ENCODE measurements around the gene RUNX1.

RUNX1 gene

DNA sequence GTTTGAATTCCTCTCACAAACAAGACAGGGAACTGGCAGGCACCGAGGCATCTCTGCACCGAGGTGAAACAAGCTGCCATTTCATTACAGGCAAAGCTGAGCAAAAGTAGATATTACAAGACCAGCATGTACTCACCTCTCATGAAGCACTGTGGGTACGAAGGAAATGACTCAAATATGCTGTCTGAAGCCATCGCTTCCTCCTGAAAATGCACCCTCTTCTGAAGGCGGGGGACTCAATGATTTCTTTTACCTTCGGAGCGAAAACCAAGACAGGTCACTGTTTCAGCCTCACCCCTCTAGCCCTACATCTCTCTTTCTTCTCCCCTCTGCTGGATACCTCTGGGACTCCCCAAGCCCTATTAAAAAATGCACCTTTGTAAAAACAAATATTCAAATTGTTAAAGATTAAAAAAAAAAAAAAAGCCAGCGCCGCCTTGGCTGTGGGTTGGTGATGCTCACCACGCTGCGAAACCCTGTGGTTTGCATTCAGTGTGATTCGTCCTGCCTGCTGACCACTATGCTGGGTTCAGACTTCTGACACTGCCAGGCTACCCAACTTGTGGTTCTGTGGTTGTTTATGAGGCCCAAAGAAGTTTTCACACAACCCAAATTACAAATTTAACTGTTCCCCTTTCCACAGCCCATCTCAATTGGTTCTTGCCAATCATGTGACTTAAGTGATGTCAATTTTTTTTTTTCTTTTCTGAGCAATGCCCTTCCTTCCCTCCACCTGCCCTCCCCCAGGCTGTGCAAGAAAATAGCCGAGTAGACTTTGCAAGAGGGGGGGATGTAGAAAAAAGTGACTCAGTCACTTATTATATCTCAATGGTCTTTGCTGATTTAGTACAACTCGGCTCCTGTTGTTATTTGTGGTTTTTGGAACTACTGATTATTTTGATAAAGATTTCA, at the start of gene RUNX1:
Gene RUNX1, minus strand, starts transcription at position 597 of the 912 bp plus-strand sequence.
- no peak for DNase-seq (ENCODE audit: low read depth, low spot score)

- DNase-seq (ENCODE audit: low read depth, low spot score), result no peak
Measured at GRCh38 chr21:35097525-35097924, 48.4 kb upstream of the RUNX1 start.

DNA sequence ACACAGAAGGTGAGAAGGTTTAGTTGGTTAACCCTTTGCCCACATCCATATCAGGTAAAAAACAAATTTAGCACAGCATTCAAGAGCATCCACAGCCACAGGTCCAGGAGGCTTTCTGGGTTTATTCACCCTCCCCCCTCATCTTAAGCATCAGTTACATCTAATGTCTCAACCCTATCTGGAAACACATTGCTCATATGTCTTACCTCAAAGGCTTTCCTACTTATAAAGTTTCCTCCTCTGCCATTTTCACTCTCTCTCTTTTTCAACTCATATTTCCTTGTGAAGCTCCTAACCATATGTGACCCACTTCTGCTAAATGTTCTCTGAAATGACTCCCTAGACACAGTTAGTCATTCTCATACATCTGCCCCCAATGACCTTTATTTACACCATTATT, 47.9 kb upstream of the RUNX1 start:
- DNase-seq (ENCODE audit: low read depth, low spot score), result no peak

DNA sequence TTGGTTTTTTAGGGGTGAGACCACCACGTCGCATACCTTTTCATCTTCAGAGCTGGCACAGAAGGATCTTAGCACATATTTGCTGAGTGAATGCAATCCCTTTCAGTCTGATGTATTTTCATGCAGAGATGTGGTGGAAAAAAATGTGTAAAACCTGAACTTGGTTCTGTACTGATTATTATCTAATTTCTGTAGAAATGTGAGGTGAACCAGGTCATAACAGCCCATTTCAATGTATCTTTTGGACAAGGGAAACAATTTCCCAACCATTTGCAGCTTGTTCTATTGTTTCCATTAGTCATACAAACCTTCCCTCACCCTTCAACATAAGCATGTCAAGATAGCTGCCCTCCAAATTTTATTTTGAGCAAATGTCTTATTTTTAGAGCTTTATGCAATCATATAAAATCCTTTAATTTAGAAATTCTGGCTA, 46.8 kb upstream of the RUNX1 start:
- DNase-seq (ENCODE audit: low read depth, low spot score), result no peak

DNA sequence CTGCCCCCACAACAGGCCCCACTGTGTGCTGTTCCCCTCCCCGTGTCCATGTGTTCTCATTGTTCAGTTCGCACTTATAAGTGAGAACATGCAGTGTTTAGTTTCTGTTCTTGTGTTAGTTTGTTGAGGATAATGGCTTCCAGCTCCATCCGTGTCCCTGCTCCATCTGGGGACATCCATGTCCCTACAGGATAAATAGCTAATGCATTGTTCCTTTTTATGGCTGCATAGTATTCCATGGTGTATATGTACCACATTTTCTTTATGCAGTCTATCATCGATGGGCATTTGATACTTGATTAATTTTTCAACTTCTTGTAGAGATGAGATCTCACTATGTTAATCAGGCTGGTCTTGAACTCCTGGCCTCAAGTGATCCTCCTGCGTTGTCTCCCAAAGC, 44.4 kb upstream of the RUNX1 start:
- DNase-seq (ENCODE audit: low read depth, low spot score), result no peak

DNA sequence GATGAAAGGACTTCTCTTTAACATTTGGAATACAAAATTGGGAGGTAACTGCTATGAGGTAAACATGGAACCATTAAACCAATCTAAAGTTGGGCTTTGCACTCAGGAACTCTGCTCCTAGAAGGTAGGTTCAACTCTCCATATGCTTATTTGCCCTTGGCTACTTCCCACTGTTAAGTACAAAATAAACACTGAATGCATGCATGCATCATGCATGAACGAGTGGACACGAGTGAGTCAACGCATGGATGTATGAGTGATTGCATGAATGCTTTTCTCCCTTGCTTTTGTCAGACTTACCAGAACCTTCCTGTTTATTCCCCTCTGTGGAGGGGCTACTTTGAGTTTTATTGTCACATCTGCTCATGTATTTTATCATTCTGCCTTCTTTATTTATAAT, 42.4 kb upstream of the RUNX1 start:
- no peak for DNase-seq (ENCODE audit: low read depth, low spot score)

DNA sequence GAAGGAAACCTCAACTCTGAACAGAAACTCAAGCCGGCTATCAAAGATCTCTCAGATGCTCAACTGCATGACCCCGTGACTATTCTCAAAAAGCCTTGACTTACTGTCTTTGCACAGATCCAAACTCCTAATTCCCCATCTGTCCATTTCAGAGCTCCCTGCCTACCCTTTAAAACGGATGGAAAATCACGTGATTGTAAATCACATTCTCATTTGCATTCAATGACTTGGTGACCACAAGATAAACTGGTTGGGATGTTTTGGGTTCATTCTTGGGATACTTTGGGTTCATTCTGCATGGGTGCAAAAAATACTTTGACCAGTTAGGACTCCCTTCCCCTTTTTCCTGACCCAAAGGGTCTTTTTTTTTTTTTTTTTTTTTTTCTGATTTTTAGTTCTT, 41.3 kb upstream of the RUNX1 start:
- DNase-seq (ENCODE audit: low read depth, low spot score), result no peak

DNA sequence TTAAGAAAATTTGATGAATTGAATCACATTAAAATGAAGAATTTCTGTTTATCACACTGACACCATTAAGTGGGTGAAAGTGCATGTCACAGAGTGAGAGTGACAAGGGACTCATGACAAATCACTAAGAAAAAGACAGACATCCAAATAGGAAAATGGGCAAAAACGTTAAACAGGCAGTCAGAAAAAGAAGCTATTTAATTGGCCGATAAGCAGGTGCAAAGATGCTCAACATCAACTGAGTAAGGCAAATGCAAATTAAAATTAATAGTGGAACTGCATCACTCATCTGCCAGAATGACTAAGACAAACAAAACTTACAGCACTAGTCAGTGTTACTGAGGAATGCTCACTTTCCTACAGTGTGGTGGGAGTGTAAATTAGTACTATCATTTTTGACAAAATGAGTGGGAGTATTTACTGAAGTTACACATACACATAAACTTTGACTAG, 39.2 kb upstream of the RUNX1 start:
- DNase-seq (ENCODE audit: low read depth, low spot score), result no peak

DNA sequence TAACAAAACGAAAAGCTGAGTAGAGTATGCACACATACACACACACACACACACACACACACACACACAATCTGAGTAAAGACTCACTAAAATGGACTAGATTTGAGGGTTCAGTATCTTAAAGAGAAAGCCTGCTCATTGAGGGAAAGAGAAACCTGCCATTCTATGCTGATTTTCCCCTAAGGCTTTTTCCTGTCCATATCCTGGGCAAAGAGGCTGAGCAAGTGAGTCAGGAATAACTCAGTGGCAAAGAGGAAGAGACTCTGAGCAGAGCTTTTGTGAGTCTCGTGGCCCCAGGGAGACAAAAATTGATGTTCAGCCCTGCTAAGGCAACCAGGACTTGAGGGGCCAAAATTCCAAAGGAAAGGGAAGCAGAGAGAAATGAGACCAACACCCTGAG, 37.3 kb upstream of the RUNX1 start:
- peak; percentile 2 for DNase-seq (ENCODE audit: low read depth, low spot score)

GRCh38 chr21:35084869-35085268, 35.8 kb upstream of the RUNX1 start:
- DNase-seq (ENCODE audit: low read depth, low spot score), result no peak

DNA sequence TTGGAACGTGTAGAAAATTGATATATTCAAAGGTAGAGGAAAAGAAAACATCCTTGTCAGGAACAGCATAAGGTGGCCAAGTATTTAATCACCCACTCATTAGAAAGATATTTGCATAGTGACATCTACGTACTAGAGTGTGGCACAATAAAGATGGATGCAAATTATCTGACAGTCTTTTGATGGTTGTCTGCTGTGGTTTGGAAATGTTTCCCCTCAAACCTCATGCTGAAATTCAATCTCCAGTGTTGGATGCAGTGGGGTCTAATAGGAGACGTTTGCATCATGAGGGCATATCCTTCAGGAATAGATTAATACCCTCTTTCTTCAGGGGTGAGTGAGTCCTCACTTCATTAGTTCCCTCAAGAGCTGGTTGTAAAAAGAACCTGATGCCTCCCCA, 34.1 kb upstream of the RUNX1 start:
- no peak for DNase-seq (ENCODE audit: low read depth, low spot score)

DNA sequence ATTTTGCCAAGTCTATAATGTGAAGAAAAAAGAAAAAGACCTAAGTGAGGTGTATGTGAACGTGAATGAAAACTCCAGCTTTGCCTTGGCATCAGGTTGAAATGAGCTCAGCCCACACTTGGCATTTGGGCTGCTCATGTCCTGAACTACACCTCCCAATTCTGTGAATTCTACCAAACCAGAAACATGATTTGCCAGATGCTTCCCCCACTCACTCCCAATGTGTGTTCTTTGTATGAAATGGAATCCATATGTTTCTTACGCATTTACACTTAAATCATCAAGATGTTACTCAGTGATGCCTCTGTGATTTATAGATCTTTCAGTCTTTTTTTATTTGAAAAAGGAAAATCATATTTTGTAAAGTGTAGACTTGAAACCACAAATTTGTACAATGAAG, 32.8 kb upstream of the RUNX1 start:
- no peak for DNase-seq (ENCODE audit: low read depth, low spot score)

DNA sequence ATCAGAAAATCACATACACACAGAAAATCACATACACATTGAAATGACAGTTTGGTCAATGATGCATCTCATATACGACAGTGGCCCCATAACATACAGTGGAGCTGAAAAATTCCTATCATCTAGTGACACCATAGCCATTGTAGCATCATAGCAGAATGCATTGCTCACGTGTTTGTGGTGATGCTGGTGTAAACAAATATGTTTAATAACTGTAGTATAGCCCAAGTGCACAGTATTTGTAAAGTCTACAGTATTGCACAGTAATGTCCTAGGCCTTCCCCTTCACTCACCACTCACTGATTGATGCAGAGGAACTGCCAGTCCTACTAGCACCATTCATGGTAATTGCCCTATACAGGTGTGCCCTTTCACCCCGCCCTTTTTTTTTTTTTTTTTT, 30.1 kb upstream of the RUNX1 start:
- DNase-seq (ENCODE audit: low read depth, low spot score), result no peak

DNA sequence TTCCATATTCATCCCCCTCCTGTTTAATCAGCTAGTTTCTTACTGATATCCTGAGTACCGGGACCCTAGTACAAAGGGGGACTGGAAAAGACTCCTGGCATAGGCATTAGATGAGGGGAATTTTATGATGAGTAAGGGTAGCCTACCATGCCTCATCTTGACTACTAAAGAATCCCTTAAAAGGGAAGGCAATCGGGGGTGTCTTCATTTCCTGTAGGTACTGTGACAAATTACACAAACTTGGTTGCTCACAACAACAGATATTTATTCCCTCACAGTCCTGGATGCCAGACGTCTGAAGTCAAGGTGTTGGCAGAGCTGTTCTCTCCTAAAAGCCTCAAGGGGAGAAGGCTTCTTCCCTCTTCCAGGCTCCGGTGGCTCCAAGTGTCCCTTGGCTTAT, 28.9 kb upstream of the RUNX1 start:
- DNase-seq (ENCODE audit: low read depth, low spot score), result no peak

DNA sequence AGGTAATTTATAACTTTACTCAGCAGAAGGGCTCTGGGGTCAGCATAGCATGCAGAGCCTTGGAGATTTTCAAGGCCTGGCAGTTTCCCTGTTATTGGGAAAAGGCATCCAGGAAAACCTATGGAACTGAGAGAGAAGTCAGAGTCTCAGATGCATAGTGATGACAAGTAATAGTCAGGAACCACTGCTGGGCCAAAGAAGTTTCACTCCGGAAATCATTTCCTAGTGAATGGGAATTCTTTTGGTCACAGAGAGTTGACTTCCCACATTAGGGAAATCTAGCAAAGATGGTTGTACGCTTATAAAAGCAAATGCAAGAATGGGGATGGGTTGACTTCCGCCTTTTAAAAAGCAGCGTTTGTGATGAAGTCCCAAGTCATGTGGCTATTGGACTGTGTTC, 28.4 kb upstream of the RUNX1 start:
- DNase-seq (ENCODE audit: low read depth, low spot score), result no peak

GRCh38 chr21:35075546-35075945, 26.4 kb upstream of the RUNX1 start:
- peak; percentile 13 for DNase-seq (ENCODE audit: low read depth, low spot score)

- no peak for DNase-seq (ENCODE audit: low read depth, low spot score)
Measured at GRCh38 chr21:35072960-35073359, 23.9 kb upstream of the RUNX1 start.

DNA sequence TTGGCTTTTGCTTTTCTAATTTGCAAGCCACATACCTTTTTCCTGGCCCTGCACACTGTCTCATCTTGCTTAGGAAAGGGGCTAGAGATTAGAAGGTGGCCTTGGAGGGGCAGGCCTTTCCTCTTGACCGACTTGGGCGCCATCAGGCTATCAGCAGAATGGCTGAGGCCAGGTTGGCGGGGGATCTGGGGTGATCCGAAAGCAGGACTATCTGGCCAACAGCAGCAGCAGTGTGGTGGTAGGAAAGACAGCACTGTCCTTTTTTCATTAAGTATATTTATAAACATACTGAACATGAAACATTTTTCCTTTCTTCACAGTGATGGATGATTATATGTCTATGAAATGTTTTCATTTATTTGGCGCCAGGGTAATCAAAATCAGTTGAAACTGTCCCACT, 23.5 kb upstream of the RUNX1 start:
- no peak for DNase-seq (ENCODE audit: low read depth, low spot score)

- no peak for DNase-seq (ENCODE audit: low read depth, low spot score)
Measured at GRCh38 chr21:35071347-35071746, 22.2 kb upstream of the RUNX1 start.

- DNase-seq (ENCODE audit: low read depth, low spot score), result no peak
Measured at GRCh38 chr21:35070436-35070835, 21.3 kb upstream of the RUNX1 start.

- DNase-seq (ENCODE audit: low read depth, low spot score), result no peak
Measured at GRCh38 chr21:35066824-35067223, 17.7 kb upstream of the RUNX1 start.

DNA sequence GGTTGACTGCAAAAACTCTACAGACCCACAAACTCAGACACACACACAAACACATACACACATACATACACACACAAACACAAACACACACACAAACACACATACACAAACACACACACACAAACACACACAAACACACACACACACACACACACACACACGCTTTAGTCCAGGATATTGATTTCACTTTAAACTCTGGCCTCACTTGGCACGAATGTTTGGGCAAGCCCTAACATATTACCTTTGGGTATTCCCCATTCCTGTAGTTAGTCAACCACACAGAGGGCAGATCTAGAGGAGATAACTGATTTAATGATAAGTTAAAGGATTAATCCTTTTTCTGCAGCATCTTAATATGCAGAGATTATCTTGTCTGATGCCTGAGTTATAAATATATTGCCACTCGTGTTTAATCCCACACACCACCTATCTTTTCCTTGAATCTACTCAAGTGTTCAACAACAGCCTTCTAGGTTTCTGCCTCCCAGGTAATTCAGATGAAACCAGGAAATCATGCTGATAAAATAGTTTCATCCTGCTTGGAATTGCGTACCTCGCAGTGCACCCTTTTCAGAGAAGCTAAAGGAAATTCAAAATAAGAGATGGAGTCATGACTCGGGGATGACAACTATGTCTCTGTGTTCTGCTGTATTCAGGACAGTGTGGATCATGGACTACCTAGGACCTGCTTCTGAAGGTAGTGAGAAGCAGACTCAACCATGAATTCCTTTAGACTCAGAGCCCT, 14.5 kb upstream of the RUNX1 start:
- DNase-seq (ENCODE audit: low read depth, low spot score), result no peak

- no peak for DNase-seq (ENCODE audit: low read depth, low spot score)
Measured at GRCh38 chr21:35062016-35062415, 12.9 kb upstream of the RUNX1 start.
